ENCODE data around the gene TP73. TPM values are rescaled to one million over a fixed set of nuclear protein-coding genes. Genes with fewer than 3 reads are reported as not detected.

TP73 gene
- total RNA-seq, 1 experiment from 2014 or later, result 6.9 TPM

DNA sequence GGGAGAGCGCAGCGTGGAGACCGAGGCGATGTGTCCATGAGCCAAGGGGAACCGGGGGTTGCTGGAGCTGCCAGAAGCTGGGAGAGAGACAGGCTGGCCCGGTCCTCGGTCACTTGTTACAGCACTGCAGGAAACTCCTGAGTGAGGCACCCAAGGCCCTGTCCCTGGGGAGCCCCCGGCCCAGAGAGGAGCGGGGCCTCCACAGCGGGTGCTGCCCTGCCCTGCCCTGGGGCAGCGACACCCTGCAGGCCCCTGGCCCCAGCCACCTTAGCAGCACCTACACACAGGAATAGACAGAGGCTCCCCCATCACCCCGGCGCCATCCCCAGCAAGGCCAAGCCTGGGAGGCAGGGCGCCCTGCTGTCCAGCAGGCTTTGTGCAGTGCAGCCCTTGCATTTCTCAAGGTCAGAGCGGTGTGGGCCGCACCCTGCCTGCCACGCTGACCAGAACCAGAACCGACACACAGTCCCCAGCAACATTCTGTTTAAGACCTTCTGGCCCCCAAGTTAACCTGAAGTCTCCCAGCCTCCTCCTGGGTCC lies 34.4 kb upstream of the TP73 start:
- Histone ChIP-seq H3K4me1 (replicated peaks; ENCODE audit: insufficient read depth) (peaks cover 33% of the 10 kb centered on the region), H3K27me3 (ENCODE audit: insufficient read depth, low read depth) (no peaks in the 10 kb centered on the region), H3K79me2 (ENCODE audit: low read depth) (no peaks in the 10 kb centered on the region), H3K27ac (no peak overlapping the region), H3K4me2 (no peak overlapping the region), H3K9me2 (ENCODE audit: insufficient read depth) (no peaks in the 10 kb centered on the region), H4K20me1 (ENCODE audit: insufficient read depth) (no peaks in the 10 kb centered on the region), H3F3A (ENCODE audit: insufficient read depth, low read depth) (peaks cover 12% of the 10 kb centered on the region; the same call in 1 of the 2 replicates), H3K36me3 (ENCODE audit: low read depth) (no peaks in the 10 kb centered on the region), H3K9me3 (ENCODE audit: insufficient read depth, low read depth) (no peaks in the 10 kb centered on the region), H3K4me3 (no peak overlapping the region), H2AFZ (no peak overlapping the region)
- BruUV-seq (replicated peaks), result no TSS peak
- POLR2A ChIA-PET (ENCODE audit: unreplicated experiment), result no interaction called here
- no peak for DNase-seq
- intact Hi-C loops (cut with micrococcal nuclease; ENCODE audit: unreplicated experiment), result no loop called here
- CTCF ChIA-PET, result interaction anchor here (0.6 kb wide), 1 partner anchor 54 kb away, joined by 3 read pairs; no protein-coding TSS in a partner anchor
- no peak for TF ChIP-seq EZH2 (IDR thresholded peaks at IDR 0.05; ENCODE audit: low read depth)
- TF ChIP-seq, protein P1, sequence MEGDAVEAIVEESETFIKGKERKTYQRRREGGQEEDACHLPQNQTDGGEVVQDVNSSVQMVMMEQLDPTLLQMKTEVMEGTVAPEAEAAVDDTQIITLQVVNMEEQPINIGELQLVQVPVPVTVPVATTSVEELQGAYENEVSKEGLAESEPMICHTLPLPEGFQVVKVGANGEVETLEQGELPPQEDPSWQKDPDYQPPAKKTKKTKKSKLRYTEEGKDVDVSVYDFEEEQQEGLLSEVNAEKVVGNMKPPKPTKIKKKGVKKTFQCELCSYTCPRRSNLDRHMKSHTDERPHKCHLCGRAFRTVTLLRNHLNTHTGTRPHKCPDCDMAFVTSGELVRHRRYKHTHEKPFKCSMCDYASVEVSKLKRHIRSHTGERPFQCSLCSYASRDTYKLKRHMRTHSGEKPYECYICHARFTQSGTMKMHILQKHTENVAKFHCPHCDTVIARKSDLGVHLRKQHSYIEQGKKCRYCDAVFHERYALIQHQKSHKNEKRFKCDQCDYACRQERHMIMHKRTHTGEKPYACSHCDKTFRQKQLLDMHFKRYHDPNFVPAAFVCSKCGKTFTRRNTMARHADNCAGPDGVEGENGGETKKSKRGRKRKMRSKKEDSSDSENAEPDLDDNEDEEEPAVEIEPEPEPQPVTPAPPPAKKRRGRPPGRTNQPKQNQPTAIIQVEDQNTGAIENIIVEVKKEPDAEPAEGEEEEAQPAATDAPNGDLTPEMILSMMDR (conservative IDR thresholded peaks at IDR 0.05), result no peak

DNA sequence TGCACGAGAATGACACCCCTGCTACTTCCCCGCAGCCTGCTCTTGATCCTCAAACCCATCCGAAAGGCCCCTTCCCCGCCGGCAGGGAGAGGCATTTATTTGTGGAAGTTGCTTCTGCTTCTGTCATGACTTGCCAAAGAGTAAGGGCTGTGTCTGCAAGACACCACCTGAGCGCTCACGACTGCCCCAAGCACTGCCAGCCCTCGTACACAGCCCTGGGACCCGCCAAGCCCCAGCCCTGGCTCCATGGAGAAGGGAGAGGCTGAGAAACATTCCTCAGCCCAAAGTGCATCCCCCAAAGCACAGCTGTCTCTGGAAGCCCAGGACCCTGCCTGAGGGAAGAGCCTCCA lies 33.8 kb upstream of the TP73 start:
- intact Hi-C loops (cut with micrococcal nuclease; ENCODE audit: unreplicated experiment), result no loop called here
- BruUV-seq (replicated peaks), result no TSS peak
- TF ChIP-seq, protein P1 (conservative IDR thresholded peaks at IDR 0.05), result no peak
- no peak for TF ChIP-seq EZH2 (IDR thresholded peaks at IDR 0.05; ENCODE audit: low read depth)
- Histone ChIP-seq H3F3A (ENCODE audit: insufficient read depth, low read depth) (peaks cover 9% of the 10 kb centered on the region; the same call in 1 of the 2 replicates), H3K79me2 (ENCODE audit: low read depth) (no peaks in the 10 kb centered on the region), H3K27me3 (ENCODE audit: insufficient read depth, low read depth) (no peaks in the 10 kb centered on the region), H3K4me1 (replicated peaks; ENCODE audit: insufficient read depth) (peaks cover 34% of the 10 kb centered on the region), H3K4me2 (no peak overlapping the region), H3K9me3 (ENCODE audit: insufficient read depth, low read depth) (no peaks in the 10 kb centered on the region), H3K27ac (no peak overlapping the region), H2AFZ (no peak overlapping the region), H3K36me3 (ENCODE audit: low read depth) (no peaks in the 10 kb centered on the region), H4K20me1 (ENCODE audit: insufficient read depth) (no peaks in the 10 kb centered on the region), H3K9me2 (ENCODE audit: insufficient read depth) (no peaks in the 10 kb centered on the region), H3K4me3 (no peak overlapping the region)
- DNase-seq, result no peak
- ChIA-PET POLR2A (ENCODE audit: unreplicated experiment) (no interaction called here), CTCF (interaction anchor here (0.5 to 1.5 kb wide), 6 partner anchors 30 to 165 kb away, joined by 4 to 23 read pairs (median 5); no protein-coding TSS in a partner anchor)

DNA sequence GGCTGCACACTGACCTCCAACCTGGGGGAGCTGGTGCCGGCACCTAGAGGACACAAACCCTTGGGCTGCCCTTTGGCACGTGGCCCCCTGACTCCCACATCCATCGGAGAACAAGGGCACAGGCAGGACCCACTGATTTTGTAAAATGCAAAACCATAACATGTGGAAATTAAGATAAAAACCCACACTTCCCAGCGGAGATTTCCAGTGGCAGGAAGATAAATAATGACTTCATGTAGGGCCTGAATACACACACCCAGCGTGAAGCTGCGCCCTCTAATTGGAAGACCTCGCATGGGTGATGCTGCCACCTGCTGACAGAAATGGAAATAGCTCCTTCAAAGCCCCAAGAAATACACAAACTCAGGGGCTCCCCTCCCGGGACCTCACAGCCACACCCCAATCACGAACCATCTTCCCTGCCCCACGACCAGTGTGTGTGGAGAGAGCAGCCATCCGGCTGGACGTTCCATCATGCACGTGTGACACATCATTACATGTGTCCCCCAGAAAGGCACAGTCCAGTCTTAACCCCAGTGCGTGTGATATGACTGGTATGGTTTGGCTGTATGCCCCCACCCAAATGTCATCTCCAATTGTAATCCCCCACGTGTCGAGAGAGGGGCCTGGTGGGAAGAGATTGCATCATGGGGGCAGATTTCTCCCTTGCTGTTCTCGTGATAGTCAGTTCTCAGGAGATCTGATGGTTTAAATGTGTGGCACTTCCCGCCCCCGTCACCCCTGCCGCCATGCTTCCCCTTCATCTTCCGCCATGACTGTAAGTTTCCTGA lies 33.2 kb upstream of the TP73 start:
- Histone ChIP-seq H3K4me2 (no peak overlapping the region), H2AFZ (no peak overlapping the region)
- CTCF ChIA-PET, result interaction anchor here (0.5 to 1.5 kb wide), 7 partner anchors 13 to 166 kb away, joined by 3 to 23 read pairs (median 5); no protein-coding TSS in a partner anchor

More for the DNA sequence above, 33.2 kb upstream of the TP73 start:
- Histone ChIP-seq H4K20me1 (ENCODE audit: insufficient read depth) (no peaks in the 10 kb centered on the region), H3K9me3 (ENCODE audit: insufficient read depth, low read depth) (no peaks in the 10 kb centered on the region), H3K9me2 (ENCODE audit: insufficient read depth) (no peaks in the 10 kb centered on the region), H3K27me3 (ENCODE audit: insufficient read depth, low read depth) (no peaks in the 10 kb centered on the region), H3K36me3 (ENCODE audit: low read depth) (no peaks in the 10 kb centered on the region), H3K4me1 (replicated peaks; ENCODE audit: insufficient read depth) (peaks cover 32% of the 10 kb centered on the region), H3K27ac (no peak overlapping the region), H3K79me2 (ENCODE audit: low read depth) (peaks cover 5% of the 10 kb centered on the region), H3K4me3 (no peak overlapping the region), H3F3A (ENCODE audit: insufficient read depth, low read depth) (peaks cover 6% of the 10 kb centered on the region; the same call in 1 of the 2 replicates)
- peak; percentile 61 to 65 for DNase-seq
- intact Hi-C loops (cut with micrococcal nuclease; ENCODE audit: unreplicated experiment), result loop anchor here (1.0 kb wide), 4 partner anchors 49 to 166 kb away; no protein-coding TSS in a partner anchor
- TF ChIP-seq, protein P1 (conservative IDR thresholded peaks at IDR 0.05), result peak; percentile 84
- TF ChIP-seq EZH2 (IDR thresholded peaks at IDR 0.05; ENCODE audit: low read depth), result no peak
- no TSS peak for BruUV-seq (replicated peaks)
- POLR2A ChIA-PET (ENCODE audit: unreplicated experiment), result no interaction called here
